UCSD-AML1 (cell line): ENCODE data around the gene FPR3.
"Not testable (repeated sequence)": the region's sequence is repeated elsewhere in the genome, so short reads cannot be mapped to it uniquely, and the experiment has no call there.

Experiments used
- DNase-seq: peaks from one replicate; lab custom pipeline; 2025; ENCODE audit not compliant: unreplicated experiment; lab: John Stamatoyannopoulos, UW

FPR3 gene, protein sequence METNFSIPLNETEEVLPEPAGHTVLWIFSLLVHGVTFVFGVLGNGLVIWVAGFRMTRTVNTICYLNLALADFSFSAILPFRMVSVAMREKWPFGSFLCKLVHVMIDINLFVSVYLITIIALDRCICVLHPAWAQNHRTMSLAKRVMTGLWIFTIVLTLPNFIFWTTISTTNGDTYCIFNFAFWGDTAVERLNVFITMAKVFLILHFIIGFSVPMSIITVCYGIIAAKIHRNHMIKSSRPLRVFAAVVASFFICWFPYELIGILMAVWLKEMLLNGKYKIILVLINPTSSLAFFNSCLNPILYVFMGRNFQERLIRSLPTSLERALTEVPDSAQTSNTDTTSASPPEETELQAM

DNA sequence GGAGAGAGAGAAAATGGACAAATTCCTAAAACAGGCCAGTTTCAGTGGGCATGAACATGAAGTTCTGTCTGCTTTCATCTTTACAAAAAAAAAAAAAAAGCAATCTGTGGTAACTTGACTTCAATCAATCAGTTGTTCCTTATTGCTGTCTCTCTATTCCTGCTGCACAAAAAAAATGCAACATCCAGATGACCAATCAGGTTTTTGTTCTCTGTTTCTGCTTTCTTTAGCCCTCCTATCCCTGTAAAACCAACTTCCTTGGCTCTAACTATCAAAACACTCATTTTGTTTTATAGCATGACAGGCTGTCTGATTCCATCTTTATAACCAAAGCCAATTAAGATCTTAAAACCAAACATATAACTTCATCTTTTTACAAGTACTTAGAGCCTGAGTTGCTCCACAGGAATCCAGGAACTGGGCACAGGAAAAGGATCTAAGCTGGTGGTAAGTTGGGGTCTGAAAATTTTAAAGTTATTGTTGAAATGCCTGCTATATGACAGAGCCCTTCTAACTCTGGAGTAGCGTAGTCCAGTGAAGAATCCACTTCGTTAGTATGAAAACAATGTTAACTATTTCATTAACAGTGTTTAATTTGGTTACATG is at the start of gene FPR3:
FPR3 (plus strand) TSS at position 273 of the 606 bp plus-strand sequence. CDS start 28,592 bp downstream, outside the sequence.
- no peak for DNase-seq

DNA sequence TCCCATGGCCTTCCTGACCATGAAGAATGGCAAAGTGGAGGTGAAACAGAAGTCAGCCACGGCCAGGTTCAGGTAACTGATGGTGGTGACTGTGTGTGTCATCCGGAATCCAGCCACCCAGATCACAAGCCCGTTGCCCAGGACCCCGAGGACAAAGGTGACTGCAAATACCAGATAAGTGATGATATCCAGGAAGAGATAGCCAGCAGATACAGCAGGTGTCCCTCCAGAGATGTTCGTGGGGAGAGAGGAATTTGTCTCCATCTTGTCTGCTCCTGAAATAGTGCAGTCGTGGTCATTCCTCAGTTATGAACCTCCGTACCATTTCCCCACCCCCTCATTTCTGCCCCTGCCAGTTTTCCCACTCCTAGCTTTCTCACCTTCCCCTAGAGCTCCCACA is 48.2 kb upstream of the FPR3 start:
- no peak for DNase-seq

DNA sequence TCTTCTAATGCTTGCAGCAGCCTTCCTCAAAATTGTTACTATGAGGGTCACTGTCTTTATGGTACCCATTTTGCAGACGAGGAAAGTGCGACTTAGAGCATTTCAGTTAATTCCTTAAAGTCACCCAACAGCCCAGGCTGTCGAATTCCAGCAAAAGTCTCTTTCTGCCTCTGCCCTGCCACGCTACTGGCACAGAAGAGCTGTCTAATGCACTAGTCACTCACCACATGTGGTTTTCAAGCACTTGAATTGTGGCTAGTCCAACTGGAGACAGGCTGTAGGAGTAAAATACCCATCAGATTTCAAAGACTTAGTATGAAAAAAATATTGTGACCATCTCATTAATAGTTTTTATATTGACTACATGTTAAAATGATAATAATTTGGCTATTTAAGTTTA is 45.0 kb upstream of the FPR3 start:
- no peak for DNase-seq

DNA sequence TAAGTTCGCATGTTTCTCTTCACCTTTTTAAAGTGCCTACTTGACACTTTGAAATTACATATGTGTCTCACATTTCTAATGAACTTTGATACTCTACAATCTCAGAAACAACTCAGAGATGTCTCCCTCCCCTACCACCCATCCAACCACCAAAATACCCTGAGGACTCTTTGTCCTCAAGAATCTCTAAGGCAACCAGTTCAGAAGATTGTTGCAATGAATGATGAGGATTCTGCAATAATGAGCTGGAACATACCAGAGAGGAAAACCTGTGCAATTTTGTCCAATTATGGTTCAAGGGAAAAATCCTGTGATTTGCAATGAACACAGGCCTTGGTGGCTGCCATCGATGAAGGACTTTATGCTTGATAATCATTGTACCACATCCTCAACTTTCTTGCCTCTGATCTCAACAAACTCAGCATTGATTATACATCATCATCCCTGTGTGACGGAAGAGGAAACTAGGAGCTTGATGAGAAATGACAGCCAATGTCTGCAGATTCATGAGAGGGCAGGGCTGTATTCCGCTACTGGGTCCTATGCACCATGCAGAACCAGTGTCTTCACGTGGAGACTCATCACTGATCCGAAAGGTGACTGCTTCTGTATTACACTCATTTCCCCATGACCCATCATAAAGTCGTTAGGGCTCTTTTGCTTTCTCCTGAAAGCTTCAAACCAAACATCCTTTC is 44.4 kb upstream of the FPR3 start:
- DNase-seq: no peak

DNA sequence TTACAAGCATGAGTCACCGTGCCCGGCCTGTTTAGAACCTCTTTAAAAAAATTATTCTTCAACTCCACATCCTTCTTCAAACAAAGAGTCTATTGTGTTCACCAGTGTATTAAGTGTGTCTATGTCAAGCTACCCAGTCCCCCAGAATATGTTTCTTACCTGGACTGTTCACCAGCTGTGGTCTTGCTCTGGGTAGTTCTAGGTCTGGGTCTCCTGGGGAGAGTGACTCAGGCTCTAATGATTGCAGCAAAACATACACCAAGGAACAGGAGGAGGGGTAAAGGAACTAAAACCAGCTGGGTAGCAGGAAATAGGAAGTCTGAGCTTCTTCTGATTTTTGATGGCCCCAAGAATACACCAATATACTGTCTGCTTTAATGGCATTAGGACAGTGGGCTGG is 43.3 kb upstream of the FPR3 start, which contains the start of gene FPR1:
FPR1 (minus strand) TSS at position 224 of the 400 bp plus-strand sequence. CDS start 4,884 bp downstream, outside the sequence.
- DNase-seq: no peak

DNA sequence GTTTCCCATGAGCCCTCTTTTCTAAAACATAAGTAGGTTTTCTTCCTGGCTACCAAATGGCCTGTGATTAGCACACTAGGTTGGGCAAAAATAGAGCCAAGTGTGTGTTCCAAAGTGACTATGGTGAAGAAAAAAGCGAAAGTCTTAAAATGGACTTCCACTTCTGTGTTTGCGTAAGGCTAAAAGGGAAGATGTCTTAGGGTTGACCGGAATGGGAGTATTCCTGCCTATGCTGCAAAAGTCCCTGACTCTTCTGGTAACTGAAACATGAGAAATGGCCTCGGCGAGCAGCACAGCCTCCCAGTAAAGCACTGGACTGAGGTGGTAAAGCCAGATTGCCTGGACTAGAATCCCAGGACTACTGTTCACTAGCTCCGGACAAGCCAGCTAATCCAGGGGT is 40.8 kb upstream of the FPR3 start:
- DNase-seq: peak; percentile 31

DNA sequence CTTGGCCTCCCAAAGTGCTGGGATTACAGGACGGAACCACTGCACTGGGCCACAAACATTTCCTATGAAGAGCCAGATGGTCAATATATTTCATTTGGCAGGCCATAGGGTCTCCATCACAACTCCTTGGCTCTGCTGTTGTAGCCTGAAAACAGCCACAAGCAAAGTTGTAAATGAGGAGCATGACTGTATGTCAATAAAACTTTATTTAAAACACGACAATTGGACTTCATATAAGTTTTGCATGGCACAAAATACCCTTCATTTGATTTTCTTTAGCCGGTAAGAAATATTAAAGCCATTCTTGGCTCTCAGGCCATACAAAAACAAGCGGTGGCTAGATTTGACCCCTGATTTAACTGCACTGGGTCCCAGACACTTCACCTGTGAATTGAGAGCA is 40.2 kb upstream of the FPR3 start:
- DNase-seq: no peak

DNA sequence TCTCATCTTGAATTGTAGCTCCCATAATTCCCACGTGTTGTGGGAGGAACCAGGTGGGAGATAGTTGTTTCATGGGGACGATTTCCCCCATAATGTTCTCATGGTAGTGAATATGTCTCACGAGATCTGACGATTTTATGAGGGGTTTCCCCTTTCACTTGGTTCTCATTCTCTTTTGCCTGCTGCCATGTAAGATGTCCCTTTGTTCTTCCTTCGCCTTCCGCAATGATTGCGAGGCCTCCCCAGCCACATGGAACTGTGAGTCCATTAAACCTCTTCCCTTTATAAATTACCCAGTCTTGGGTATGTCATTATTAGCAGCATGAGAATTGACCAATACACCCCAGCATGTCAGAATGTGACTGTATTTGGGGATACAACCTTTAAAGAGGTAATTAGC is 39.4 kb upstream of the FPR3 start:
- DNase-seq: no peak

DNA sequence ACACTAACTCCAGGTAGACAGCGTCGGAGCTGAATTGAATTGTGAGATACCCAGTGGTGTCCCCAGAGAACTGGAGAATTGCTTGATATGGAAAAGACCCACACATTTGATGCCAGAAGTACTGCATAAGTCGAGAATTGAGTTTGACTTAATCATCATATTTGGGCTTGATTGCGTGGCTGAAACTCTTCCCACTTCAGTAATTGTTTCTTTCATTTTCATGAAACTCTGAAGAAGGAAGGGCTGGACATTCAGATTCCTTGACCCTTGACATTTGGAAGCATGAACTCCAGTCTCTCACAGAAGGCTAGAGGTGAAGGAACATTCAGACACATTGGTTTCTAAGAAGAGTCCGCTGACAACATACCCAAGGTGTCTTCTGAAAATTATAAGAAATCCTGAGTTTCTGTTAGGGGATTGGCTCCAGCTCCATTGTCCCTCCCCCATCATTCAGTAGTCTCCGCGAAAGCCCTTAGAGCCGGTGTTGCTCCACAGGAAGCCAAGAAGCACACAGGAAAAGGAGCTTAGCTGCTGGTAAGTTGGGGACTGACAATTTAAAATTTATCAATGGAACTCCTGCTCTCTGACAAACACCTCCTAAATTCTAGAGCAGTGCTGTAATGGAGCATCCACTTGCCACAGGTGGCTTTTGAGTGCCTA is 34.1 kb upstream of the FPR3 start, which contains the start of gene FPR2:
FPR2 (plus strand) TSS at position 484 of the 660 bp plus-strand sequence. CDS start 7,479 bp downstream, outside the sequence.
- DNase-seq: peak; percentile 29

DNA sequence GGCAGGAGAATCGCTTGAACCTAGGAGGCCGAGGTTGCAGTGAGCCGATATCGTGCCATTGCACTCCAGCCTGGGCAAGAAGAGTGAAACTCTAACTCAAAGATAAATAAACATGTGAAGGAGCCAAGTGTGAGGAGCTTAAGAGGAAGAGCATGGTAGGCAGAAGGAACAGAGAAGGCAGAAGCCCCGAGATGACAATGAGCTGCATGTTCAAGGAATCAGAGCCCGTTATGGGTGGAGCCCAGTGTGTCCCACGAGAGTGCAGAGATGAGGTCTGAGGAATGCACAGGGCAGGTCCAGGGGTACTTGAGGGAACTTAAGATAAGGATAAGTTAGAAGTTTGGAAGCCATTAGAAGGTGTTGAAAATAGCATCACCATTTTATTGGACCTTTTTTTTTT is 33.3 kb upstream of the FPR3 start:
- no peak for DNase-seq

DNA sequence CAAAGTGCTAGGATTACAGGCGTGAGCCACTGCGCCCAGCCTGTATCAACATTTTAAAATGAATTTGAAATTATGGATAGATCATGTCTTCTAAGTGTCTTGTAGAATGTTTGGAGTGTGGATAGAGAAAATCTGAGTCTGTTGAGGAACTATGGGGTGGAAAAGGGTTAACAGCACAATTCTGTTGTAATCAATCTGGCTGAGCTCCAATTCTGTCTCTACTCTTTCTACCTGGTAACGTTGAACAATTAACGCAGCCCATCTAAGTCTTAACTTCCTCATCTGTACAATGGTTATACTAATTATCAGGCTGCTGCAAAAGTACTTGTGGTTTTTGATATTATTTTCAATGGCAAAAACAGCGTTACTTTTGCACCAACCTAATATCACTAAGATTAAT is 29.9 kb upstream of the FPR3 start:
- no peak for DNase-seq

DNA sequence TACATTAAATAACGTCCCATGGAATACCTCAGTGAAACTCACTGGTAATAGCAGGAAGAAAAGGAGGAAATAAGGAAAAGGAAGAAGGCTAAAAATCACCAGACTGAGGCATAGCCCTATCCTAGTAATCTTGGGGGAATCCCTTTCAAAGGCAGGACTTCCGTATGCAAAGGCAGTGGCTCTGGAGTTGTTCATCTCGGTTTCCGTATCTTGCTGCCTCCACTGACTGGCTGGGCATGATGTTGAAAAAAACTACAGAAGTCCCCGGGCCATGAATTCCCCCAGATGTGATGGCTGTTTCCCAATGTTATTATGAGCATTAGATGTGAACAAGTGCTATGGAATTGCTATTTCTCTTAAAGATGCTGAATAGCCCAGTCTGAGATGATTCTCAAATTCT is 28.5 kb upstream of the FPR3 start:
- DNase-seq: no peak

DNA sequence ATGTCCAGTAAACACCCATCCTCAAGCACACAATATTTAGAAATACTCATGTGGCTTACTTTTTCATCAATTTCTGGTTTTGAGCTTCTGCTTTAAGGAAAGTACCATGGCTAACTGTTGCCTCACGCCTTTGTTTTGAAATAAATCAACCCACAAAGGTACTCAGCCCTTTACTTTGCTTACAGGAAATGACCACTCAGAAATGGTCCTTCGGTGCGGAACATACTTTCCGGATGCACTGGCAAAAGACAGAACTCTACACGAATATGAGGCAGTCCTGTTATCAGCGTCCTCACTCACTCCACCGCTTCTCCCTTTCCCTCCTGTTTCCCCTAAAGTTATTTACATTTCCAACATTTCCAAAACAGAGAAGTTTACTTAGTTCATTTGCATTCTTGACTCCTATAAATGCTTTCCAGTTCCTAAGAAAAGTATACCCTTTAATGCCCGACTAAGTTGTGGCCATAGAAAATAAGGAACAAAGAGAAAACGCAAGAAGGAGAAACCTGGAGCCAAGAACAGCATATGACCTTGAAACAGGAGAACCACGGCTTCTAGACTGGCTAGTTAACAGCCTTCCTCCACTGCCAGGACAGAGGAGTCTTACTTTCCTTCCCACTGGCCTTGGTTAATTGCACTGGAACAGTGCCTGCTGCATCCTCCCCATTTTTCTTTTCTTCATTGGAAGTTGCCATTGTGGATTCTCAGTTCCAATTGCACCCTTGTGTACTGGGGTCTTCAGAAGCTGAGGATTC is 23.4 kb upstream of the FPR3 start:
- DNase-seq: no peak

DNA sequence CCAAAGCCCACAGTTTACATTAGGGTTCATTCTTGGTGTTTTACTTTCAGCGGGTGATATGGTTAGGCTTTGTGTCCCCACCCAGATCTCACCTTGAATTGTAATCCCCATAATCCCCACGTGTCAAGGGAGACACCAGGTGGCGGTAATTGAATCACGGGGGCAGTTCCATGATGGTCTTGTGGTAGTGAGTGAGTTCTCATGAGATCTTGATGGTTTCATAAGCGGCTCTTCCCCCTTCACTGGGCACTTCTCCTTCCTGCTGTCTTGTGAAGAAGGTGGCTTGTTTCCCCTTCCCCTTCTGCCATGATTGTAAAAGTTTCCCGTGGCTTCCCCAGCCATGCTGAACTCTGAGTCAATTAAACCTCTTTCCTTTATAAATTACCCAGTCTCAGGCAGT is 22.0 kb upstream of the FPR3 start:
- no peak for DNase-seq

DNA sequence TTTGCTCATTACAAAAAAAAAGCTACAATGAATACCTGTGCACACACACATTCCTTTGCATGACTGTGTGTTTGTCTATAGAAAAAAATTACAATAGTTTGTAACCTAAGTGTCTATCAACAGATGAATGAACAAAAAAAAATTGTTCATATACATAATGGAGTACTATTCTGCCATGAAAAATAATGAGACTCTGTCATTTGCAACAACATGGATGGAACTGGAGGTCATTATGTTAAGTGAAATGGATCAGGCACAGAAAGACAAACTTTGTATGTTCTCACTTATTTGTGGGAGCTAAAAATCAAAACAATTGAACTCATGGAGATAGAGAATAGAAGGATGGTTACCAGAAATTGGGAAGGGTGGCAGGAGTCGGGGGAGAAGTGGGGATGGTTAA is 18.4 kb upstream of the FPR3 start:
- DNase-seq: not testable (repeated sequence)

DNA sequence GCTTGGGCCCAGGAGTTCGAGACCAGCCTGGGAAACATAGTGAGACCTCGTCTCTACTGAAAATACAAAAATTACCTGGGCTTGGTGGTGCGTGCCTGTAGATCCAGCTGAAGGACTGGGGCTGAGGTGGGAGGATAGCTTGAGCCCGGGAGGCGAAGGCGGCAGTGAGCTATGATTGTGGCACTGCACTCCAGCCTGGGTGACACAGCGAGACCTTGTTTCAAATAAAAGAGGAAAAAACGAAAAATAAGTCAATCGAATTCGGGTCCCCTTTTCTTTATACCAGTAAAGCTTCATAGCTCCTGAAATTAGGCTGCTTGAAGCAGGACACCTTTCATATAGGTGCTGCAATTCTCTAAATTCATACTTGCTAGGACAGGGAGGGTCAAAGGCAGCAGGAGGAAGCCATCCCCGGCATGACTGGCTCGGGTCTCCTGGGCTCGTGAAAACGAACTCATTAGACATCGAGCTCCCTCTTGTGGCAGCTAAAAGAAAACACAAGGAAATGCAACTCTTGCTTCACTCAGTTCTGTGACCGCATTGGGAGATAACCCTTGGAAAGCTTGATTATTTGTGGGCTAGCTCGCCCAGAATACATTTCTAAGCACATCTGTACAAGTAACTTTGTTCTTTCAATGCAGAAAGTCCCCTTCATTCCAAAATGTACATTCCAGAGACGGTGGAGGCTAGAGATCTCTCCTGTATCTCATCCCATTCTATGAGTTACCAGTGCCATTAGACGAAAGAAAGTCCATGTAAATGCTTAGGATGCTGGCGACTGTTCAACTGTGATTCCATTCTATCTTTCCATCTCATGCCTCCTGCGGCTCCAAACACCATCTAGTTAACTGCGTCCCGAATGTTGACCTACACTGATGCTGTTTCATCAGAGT is 17.1 kb upstream of the FPR3 start:
- peak; percentile 52 for DNase-seq

DNA sequence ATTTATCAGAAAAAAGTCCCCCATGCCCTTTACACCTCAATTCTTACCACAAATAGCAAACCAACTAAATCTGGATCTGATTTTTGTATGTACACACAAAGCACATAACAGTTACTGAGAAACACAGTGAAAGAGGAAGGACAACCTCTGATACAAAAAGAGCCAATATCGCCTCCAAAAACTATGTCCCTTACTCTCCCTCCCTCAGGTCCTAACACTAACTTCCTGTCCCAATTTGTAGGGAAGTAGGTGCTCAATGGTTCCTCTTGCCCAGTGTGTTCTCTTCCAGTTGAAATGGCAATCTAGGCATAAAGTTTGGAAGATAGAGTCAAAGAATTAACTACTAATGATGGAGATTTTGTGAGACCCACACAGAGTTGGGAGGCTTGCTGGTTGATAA is 15.8 kb upstream of the FPR3 start:
- DNase-seq: no peak

DNA sequence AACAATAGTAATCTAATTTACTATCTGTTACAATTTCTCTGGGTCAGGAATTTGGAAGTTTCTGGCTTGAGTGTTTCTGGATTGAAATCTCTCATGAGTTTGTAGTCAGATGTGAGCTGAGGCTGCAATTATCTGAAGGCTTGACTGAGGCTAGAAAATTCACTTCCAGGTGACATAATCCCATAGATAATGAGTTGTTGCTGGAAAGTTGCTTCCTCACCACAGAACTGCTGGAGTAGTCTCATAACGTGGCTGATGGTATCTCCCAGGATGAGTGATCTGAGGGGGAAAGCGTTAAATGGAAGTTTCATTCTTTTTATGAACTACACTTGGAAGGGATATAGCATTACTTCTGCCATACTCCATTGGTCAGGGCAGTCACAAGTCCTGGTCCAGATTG is 15.3 kb upstream of the FPR3 start:
- DNase-seq: no peak

DNA sequence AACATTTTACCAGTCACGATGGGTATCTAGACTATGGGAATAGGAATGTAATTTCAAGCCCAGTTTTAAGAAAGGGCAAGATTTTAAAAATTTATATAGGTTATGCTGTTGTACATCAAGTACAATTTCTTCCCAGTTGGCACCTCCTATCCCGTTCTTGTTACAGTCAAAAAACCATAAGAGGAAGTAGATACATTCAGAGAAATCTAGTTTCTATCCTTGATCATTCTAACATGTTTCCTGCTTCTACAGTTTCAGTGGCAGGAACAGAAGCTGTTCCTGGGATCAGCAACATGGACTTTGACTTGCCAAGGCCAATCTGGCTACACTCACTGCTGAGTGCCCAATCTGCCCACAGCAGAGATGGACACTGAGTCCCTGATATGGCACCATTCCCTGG is 14.7 kb upstream of the FPR3 start:
- DNase-seq: no peak

DNA sequence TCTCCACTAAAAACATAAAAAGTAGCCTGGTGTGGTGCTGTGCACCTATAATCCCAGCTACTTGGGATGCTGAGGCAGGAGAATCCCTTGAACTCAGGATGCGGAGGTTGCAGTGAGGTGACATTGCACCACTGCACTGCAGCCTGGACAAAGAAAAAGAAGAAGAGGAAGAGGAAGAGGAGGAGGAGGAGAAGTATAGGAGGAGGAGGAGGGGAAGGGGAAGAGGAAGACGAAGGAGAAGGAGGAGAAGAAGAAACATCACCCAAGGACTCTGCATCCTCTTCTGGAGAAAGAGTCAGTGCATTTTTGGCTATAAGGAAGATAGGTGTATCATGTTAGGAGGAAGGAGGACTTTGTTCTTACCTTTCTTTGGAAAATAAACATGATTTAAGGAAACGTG is 13.0 kb upstream of the FPR3 start:
- DNase-seq: no peak
